ENCODE data around the gene FAM171A2. TPM values are rescaled to one million over a fixed set of nuclear protein-coding genes. Genes with fewer than 3 reads are reported as not detected.
"Not testable (repeated sequence)": the region's sequence is repeated elsewhere in the genome, so short reads cannot be mapped to it uniquely, and the experiment has no call there.

The FAM171A2 gene
- polyA plus RNA-seq, 3 donors: 42.7 to 54.6 (median 49.1) TPM

- no peak for DNase-seq
These were observed 15.2 kb downstream of the FAM171A2 start for GRCh38 chr17:44348234-44348987.

GRCh38 chr17:44347206-44348055 is 16.2 kb downstream of the FAM171A2 start:
- DNase-seq: not testable (repeated sequence)

GRCh38 chr17:44346064-44346844 is 17.4 kb downstream of the FAM171A2 start:
- no peak for DNase-seq

GRCh38 chr17:44345454-44346026 is 18.1 kb downstream of the FAM171A2 start:
- peak; percentile 83 for DNase-seq

GRCh38 chr17:44344939-44345453 is 18.7 kb downstream of the FAM171A2 start, which contains the start of gene GRN:
Gene GRN, plus strand, starts transcription at chr17:44345302. Its CDS starts 3,863 bp downstream, at chr17:44349165.
- peak; percentile 99 for DNase-seq

- DNase-seq: no peak
These were observed 20.0 kb downstream of the FAM171A2 start for GRCh38 chr17:44343510-44344209.

GRCh38 chr17:44340553-44340952 is 23.1 kb downstream of the FAM171A2 start:
- not testable (repeated sequence) for DNase-seq

GRCh38 chr17:44338702-44339101 is 25.0 kb downstream of the FAM171A2 start:
- DNase-seq: no peak

GRCh38 chr17:44335968-44336367 is 27.7 kb downstream of the FAM171A2 start:
- DNase-seq: no peak

GRCh38 chr17:44335564-44335963 is 28.1 kb downstream of the FAM171A2 start:
- no peak for DNase-seq

GRCh38 chr17:44334727-44335126 is 28.9 kb downstream of the FAM171A2 start:
- no peak for DNase-seq

- DNase-seq: no peak
These were observed 29.3 kb downstream of the FAM171A2 start for GRCh38 chr17:44334315-44334714.

GRCh38 chr17:44333371-44333770 is 30.3 kb downstream of the FAM171A2 start:
- DNase-seq: no peak

GRCh38 chr17:44331249-44331760 is 32.3 kb downstream of the FAM171A2 start:
- no peak for DNase-seq

- DNase-seq: not testable (repeated sequence)
These were observed 33.4 kb downstream of the FAM171A2 start for GRCh38 chr17:44330263-44330662.

- DNase-seq: not testable (repeated sequence)
These were observed 34.1 kb downstream of the FAM171A2 start for GRCh38 chr17:44329516-44329915.

GRCh38 chr17:44327715-44328449 is 35.8 kb downstream of the FAM171A2 start:
- no peak for DNase-seq

GRCh38 chr17:44326861-44327444 is 36.7 kb downstream of the FAM171A2 start:
- DNase-seq: peak; percentile 96

GRCh38 chr17:44324571-44325275 is 38.9 kb downstream of the FAM171A2 start, which contains the start of gene SLC25A39:
Gene SLC25A39, minus strand, starts transcription at chr17:44324823. Its CDS starts 1,261 bp downstream, at chr17:44323562.
- peak; percentile 93 for DNase-seq

Data from renal pelvis (tissue), 4 donors.